GM12878 (cell line): ENCODE measurements around the gene EZH2. TPM values are rescaled to one million over a fixed set of nuclear protein-coding genes. Genes with fewer than 3 reads are reported as not detected.

Experiments
- ATAC-seq: fragments of 200-7000 bp; cut with Tn5 transposase; 3 replicates; pipeline ENCODE4 v1.9.1; 2020; ENCODE audit warnings: mild to moderate bottlenecking, moderate library complexity
- BruUV-seq: library from RNA; stranded (reverse); fragments of 400-500 nt; replicated peaks from 2 replicates; lab custom pipeline; 2021; lab: Mats Ljungman, UMichigan
- CTCF ChIA-PET: fragments of 300-600 bp; sonication (Branson Sonifier 250); formaldehyde crosslinking; extraction: SDS; loops from one replicate; lab custom pipeline; 2021; ENCODE audit warnings: inconsistent platforms; lab: Yijun Ruan, JAX
- POLR2A ChIA-PET: fragments of 350-600 bp; formaldehyde crosslinking; extraction: SDS; loops from one replicate; lab custom pipeline; 2021; ENCODE audit warnings: inconsistent platforms; lab: Charles Lee
- RAD21 ChIA-PET: fragments of 300-600 bp; sonication (Branson Sonifier 250); formaldehyde crosslinking; loops from one replicate; lab custom pipeline; 2023; ENCODE audit warnings: antibody characterized with exemption; ENCODE audit not compliant: unreplicated experiment; lab: Charles Lee
- SMC1A ChIA-PET: fragments of 300-600 bp; sonication (Branson Sonifier 250); formaldehyde crosslinking; loops from one replicate; lab custom pipeline; 2023; ENCODE audit not compliant: unreplicated experiment, uncharacterized antibody; lab: Charles Lee
- DNase-seq: peaks from one replicate; pipeline ENCODE4 v3.0.0-alpha.2; 2011; ENCODE audit warnings: low read depth, low spot score
- FAIRE-seq: peaks from 3 replicates; lab custom pipeline; 2011; peaks lifted over from hg19 to GRCh38; lab: Jason Lieb, UNC
- H2AFZ ChIP-seq: 2 replicates; pipeline ENCODE4 v1.6.0; 2011; ENCODE audit warnings: low read depth, low read length, control low read depth; ENCODE audit not compliant: control insufficient read depth
- H3K27ac ChIP-seq: 2 replicates; pipeline ENCODE4 v1.5.1; 2011; ENCODE audit warnings: control low read depth; ENCODE audit not compliant: control insufficient read depth, insufficient read depth
- H3K27me3 ChIP-seq, 2 experiments: replicated peaks in 1 of 2; 2 replicates each; pipeline versions ENCODE4 v1.6.0 to v1.6.1; 2011; ENCODE audit warnings: low read length in 1 of 2; ENCODE audit not compliant: control insufficient read depth in 2 of 2, insufficient read depth in 2 of 2
- H3K36me3 ChIP-seq, 2 experiments: 2 replicates each; pipeline ENCODE4 v1.5.1; 2011; ENCODE audit warnings: low read length in 1 of 2; ENCODE audit not compliant: control insufficient read depth in 2 of 2, insufficient read depth in 2 of 2
- H3K4me1 ChIP-seq: 2 replicates; pipeline ENCODE4 v1.6.1; 2011; ENCODE audit warnings: mild to moderate bottlenecking, low read length, moderate library complexity, mixed read lengths; ENCODE audit not compliant: control insufficient read depth, insufficient read depth
- H3K4me2 ChIP-seq: 2 replicates; pipeline ENCODE4 v1.6.0; 2011; ENCODE audit warnings: control low read depth; ENCODE audit not compliant: control insufficient read depth, insufficient read depth
- H3K4me3 ChIP-seq: fragments of 200-600 bp; sonication (generic); 2 replicates; pipeline ENCODE4 v1.5.1; 2016
- H3K79me2 ChIP-seq: 2 replicates; pipeline ENCODE4 v1.6.0; 2011; ENCODE audit warnings: low read length; ENCODE audit not compliant: control insufficient read depth, insufficient read depth
- H3K9ac ChIP-seq: 2 replicates; pipeline ENCODE4 v1.8.0; 2011; ENCODE audit warnings: low read length, control low read depth, mixed read lengths; ENCODE audit not compliant: control insufficient read depth, insufficient read depth
- H3K9me3 ChIP-seq: replicated peaks from 3 replicates; pipeline ENCODE4 v1.5.1; 2011; ENCODE audit warnings: mild to moderate bottlenecking, low read length; ENCODE audit not compliant: control insufficient read depth, insufficient read depth
- H4K20me1 ChIP-seq: 2 replicates; pipeline ENCODE4 v1.6.0; 2011; ENCODE audit not compliant: control insufficient read depth, insufficient read depth
- ATF2 ChIP-seq: IDR thresholded peaks from 2 replicates; pipeline ENCODE4 v1.6.1; 2012; ENCODE audit warnings: low read length, inconsistent platforms
- E2F8 ChIP-seq: fragments of 450-650 bp; IDR thresholded peaks from 2 replicates; pipeline ENCODE4 v1.6.1; 2018; ENCODE audit warnings: mild to moderate bottlenecking, low read depth, moderate library complexity; ENCODE audit not compliant: partially characterized antibody
- GABPA ChIP-seq: IDR thresholded peaks from 2 replicates; pipeline ENCODE4 v1.6.1; 2014; ENCODE audit warnings: antibody characterized with exemption, low read depth, mild to moderate bottlenecking, inconsistent platforms
- PAX8 ChIP-seq: fragments of 450-650 bp; IDR thresholded peaks from 2 replicates; pipeline ENCODE4 v1.6.1; 2017; ENCODE audit warnings: mild to moderate bottlenecking, moderate library complexity
- RBBP5 ChIP-seq: fragments of 200-600 bp; sonication (generic); conservative IDR thresholded peaks from 2 replicates; pipeline ENCODE4 v1.6.1; 2016
- RCOR1 ChIP-seq: conservative IDR thresholded peaks from 2 replicates; pipeline ENCODE4 v1.6.1; 2012; ENCODE audit warnings: low read depth, low read length, improper control_type of control experiment
- WGBS: methylation state at CpG from one replicate; pipeline ENCODE4 v1.1.6; 2016; ENCODE audit warnings: low lambda C conversion rate; ENCODE audit not compliant: insufficient replicate concordance, insufficient coverage; ENCODE audit errors: missing lambda C conversion rate; 5-methylcytosine and 5-hydroxymethylcytosine counted together
- in situ Hi-C: fragments of 300-500 bp; cut with MboI; formaldehyde crosslinking; loops from 9 replicates; pipeline ENCODE4 v1.14.3; 2018; ENCODE audit warnings: mixed read lengths
- intact Hi-C: fragments of 100-400 bp; cut with micrococcal nuclease; formaldehyde crosslinking; loops from one replicate; pipeline ENCODE4 v1.14.2; 2022; ENCODE audit not compliant: unreplicated experiment
- polyA plus RNA-seq, 11 experiments: library from polyadenylated mRNA; depleted of rRNA in 4 of 11; unstranded in 6 of 11; stranded (reverse) in 5 of 11; fragments of >200 nt; fragmentation: Nextera tagmentation in 4 of 11; fragmentation: Illumina TruSeq in 1 of 11; extraction: Ambion mirVana in 4 of 11; extraction: Trizol in 1 of 11; gene quantifications; 1 replicate in 1 of 11; 2 replicates in 10 of 11; pipeline versions ENCODE4 v1.2.1 to v1.2.3, GENCODE V29; 2011 to 2016; ENCODE audit warnings: inconsistent platforms in 2 of 11, missing spikeins in 2 of 11, low read depth in 1 of 11
- total RNA-seq, 4 experiments: library from RNA; depleted of rRNA in 3 of 4; stranded (reverse); fragments of >200 nt in 3 of 4; fragmentation: Illumina TruSeq in 1 of 4; extraction: Trizol in 1 of 4; gene quantifications; 2 replicates each; pipeline versions ENCODE4 v1.2.1 to v1.2.3, GENCODE V29; 2013 to 2021

EZH2 gene
- total and polyA plus RNA-seq, 10 of the 15 experiments (the other 5 are each of a cell fraction or from before 2014, with no cell fraction given), result 19.4 to 69.6 (median 40.8) TPM

GRCh38 chr7:148830897-148831692 lies 53.0 kb downstream of the EZH2 start:
- no peaks in the 10 kb centered on the region for H3K9me3 ChIP-seq
- ChIA-PET RAD21 (no interaction called here), SMC1A (interaction anchor here (0.8 to 0.9 kb wide), 2 partner anchors 9 to 122 kb away, joined by 3 read pairs; no protein-coding TSS in a partner anchor), CTCF (interaction anchor here (0.6 kb wide), 1 partner anchor 68 kb away, joined by 3 read pairs; no protein-coding TSS in a partner anchor), POLR2A (no interaction called here)
- no peaks in the 10 kb centered on the region for H4K20me1 ChIP-seq
- no peak overlapping the region for H3K27ac ChIP-seq
- no TSS peak for BruUV-seq
- TF ChIP-seq GABPA (no peak), E2F8 (no peak), RBBP5 (no peak), PAX8 (no peak), ATF2 (no peak), RCOR1 (no peak)
- DNase-seq, result no peak
- in situ Hi-C loops (no loop called here), intact Hi-C loops (no loop called here)
- no peaks in the 10 kb centered on the region for H3K4me1 ChIP-seq
- H3K27me3 ChIP-seq, result no peaks in the 10 kb centered on the region
- H3K4me3 ChIP-seq, result no peak overlapping the region
- no peak overlapping the region for H3K9ac ChIP-seq
- H2AFZ ChIP-seq, result no peak overlapping the region
- H3K4me2 ChIP-seq, result no peak overlapping the region
- H3K36me3 ChIP-seq, result peaks cover 2 to 8% of the 10 kb centered on the region in 2 experiments; a peak in 3 of 4 replicates
- FAIRE-seq, result no peak
- H3K79me2 ChIP-seq, result peaks cover 7% of the 10 kb centered on the region
- no peak for ATAC-seq
- WGBS, result 91% methylated on average over 5 of the region's 5 CpGs
